GM12801 (cell line): ENCODE results near the gene PIP5K1B.

ENCODE experiments used
- TF ChIP-seq, protein P1 (sequence below): IDR thresholded peaks from one replicate; pipeline ENCODE4 v1.5.1; 2011; ENCODE audit warnings: control low read depth; ENCODE audit not compliant: insufficient read length; ENCODE audit errors: extremely low read depth

Gene PIP5K1B

DNA sequence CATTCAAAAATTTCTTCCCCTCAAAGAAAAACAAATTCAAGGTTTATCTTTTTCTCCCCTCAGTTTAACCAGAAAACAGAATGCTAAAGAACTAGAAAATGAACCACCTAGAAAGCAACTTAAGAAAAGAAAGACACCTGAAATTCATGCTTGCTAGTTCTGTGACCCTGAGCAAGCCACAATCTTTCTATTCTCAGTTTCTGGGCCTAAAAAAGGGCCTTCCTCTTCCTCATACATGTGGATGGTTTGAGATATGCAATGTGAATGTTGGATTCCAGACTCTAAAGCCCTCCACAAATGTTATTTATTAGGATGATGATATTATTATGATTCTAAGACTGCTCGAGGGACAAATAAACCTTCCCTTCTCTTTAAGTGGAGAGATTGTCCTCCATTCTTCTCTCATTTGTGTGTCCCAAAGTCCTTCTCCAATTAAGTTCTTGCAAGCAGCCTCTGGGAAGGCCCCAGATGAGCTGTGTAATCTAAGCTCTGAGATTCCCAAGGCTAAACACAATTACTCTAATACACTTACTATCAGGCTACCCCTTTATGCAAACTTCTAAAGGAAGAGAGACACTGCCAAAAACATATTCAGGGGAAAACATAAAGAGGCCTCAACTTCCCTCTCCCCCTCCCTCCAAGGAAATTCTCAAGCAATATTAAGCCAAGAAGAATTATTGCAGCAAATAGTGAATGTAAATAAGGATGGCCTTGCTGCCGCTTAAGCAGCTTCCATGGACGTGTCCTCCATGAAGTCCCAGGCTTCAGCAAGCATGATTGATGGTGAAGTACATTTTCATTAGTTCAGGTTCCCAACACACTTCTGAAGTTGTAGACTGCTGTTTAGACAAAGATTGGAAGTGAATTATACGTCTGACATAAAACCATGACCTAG lies 228.6 kb downstream of the PIP5K1B start:
- TF ChIP-seq, protein P1, sequence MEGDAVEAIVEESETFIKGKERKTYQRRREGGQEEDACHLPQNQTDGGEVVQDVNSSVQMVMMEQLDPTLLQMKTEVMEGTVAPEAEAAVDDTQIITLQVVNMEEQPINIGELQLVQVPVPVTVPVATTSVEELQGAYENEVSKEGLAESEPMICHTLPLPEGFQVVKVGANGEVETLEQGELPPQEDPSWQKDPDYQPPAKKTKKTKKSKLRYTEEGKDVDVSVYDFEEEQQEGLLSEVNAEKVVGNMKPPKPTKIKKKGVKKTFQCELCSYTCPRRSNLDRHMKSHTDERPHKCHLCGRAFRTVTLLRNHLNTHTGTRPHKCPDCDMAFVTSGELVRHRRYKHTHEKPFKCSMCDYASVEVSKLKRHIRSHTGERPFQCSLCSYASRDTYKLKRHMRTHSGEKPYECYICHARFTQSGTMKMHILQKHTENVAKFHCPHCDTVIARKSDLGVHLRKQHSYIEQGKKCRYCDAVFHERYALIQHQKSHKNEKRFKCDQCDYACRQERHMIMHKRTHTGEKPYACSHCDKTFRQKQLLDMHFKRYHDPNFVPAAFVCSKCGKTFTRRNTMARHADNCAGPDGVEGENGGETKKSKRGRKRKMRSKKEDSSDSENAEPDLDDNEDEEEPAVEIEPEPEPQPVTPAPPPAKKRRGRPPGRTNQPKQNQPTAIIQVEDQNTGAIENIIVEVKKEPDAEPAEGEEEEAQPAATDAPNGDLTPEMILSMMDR, result no peak

DNA sequence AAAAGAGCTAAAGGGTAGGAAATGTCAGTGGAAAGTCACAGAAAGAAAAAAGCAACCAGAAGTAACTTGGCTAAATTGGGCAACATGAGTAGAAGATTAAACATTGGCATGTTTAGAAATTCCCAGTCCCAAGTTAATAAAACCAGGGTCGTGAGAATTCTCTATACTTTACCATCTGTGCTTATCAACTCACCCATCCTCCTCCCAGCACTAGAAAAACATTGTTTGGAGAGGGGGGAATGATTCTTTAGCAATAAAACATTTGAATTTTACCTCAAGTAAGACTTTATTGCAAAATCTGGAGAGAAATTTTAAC lies 229.2 kb downstream of the PIP5K1B start:
- TF ChIP-seq, protein P1, result no peak

DNA sequence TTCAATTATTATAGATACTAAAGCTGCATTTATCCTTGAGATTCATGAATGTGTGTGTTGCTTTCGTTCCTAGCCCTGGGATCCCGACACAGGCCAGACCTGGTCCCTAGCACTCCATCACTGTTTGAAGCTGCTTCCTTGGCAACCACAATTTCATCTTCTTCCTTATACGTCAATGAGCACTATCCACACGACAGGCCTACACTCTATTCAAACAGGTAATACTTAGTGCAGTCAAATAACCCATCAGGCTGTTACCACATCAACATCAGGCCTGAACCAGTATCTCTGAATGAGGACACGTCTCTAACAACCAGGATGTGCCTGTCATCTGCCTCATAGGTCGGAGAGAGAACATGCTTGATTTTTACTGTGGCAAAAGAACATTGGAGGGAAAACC lies 235.5 kb downstream of the PIP5K1B start:
- TF ChIP-seq, protein P1, result no peak

DNA sequence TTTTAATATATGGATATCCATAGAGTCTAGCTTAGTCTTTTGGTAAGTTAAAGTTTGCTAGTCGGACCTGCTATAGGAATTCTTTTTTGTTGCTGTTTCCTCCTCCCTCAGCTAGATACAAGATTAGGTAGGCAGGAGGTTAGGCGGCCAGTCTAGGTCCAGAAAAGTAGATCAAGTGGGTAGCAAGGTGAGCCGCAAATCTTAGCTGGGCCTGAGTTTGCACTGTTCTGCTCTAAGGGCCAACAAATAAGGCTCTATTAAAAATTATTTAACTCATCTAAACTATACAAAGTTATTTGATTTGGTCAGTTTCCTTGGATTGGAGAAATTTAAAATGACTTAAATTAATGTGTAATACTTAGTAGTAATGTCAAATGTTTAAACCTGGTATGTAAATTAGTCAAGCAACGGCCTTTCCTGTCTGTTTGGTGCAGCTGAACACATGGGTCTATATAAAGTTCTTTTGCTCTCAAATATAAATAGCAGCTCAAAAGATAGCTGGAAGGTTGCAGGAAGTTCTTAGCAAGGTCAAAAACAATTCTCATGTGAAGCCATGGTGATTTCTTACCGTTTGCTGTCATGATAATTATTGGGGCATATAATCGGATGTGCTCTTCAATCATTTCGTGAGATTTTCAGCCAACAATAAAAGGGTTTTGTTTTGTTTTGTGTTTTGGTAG lies 236.9 kb downstream of the PIP5K1B start:
- TF ChIP-seq, protein P1, result no peak

DNA sequence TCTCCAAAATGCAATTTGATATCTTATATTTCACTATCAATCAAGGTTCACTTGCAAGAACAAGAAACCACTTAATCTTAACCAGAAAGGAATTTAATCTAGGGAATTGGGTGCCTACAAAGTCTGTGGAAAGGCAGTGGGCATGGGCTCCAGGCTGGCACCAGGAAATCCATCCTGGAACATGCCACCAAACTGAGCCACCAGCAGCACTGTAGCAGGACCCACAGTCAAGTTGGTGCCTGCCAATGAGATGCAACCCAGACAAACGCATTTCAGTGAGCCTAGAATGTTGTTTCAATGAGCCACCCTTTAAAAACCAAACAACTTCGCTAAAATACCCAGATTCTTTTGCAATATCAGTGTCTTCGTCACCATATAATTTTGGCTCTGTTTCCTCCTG lies 237.8 kb downstream of the PIP5K1B start:
- TF ChIP-seq, protein P1, result no peak

DNA sequence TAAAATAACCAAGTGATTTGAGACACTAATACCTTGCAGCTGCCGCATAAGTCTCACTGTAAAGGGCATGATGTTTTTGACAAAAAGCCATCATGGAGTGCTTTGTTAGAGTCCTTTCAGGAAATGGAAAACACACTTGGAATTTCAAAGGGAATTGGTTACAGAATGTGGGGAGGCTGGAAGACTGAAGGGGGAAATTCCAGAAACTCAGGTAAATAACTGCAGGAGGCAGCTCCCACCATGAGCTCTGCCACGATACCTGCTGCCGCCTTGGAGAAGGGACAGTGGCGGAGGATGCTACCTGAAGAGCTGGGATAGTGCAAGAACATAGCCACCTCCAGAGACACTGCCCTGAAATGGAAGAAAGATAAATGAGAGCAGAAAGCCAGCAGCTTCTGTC lies 242.0 kb downstream of the PIP5K1B start:
- TF ChIP-seq, protein P1, result no peak

DNA sequence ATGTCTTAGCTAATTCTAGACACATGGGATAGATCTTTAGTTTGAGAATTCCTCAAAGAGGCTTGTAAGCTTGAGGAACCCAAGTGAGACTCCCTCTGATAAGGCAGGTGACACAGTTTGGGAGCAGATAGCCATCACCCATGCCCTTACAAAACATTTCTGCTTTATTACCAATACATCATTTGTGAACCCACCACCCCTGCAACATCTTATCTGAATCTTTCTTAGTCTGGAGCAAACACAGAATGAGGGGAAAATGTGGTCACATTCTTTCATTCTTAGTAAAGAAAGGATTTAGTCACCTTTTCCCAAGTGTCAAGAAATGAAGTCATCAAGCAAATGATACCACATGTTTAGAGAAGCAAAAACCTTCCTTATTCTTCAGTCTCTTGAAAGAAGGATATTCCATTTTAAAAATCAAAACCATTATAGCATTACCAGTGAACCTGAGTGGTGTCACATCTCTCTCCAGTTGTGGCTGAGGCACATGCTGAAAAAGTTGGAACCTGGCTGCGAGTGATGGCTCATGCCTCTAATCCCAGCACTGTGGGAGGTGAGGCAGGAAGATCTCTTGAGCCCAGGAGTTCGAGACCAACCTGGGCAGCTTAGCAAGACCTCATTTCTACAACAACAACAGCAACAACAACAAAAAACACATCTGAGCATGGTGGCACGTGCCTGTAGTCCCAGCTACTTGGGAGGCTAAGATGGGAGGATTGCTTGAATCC lies 243.0 kb downstream of the PIP5K1B start:
- TF ChIP-seq, protein P1, result no peak
